A673 (cell line): ENCODE measurements around the gene ARHGAP18.

Source experiments
- CTCF ChIP-seq: fragments of 300-800, 200-600 bp; sonication (generic); conservative IDR thresholded peaks from 2 replicates; pipeline ENCODE4 v1.5.1; 2017; ENCODE audit warnings: low read depth, mild to moderate bottlenecking, antibody characterized with exemption, low read length, moderate library complexity, mixed read lengths
- EZH2 ChIP-seq: fragments of 200-600 bp; sonication (generic); IDR thresholded peaks from 2 replicates; pipeline ENCODE4 v1.6.1; 2017; ENCODE audit warnings: borderline replicate concordance, low read depth, mild to moderate bottlenecking, mixed read lengths, antibody characterized with exemption, low read length; ENCODE audit not compliant: poor library complexity, severe bottlenecking

DNA sequence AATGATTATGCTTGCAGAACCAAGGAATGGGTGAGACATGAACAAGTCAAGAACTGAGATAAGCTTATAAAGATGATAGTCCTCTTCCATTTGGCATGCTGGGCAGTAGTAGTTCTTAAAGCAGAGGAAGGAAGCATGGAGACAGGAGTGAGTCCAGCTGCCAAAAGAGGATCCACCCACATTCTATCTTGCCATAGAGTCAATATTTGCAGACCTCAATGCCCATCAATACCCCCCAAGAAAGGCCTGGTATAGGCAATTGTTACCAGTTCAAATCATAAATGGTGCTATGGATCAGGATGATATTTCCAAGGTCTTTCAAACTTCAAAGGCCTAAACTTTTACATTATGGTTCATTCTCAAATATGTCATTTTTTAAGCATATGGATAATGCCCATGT lies 4.8 kb downstream of the ARHGAP18 start:
- TF ChIP-seq CTCF = no peak
- no peak for TF ChIP-seq EZH2
